Anterior cingulate cortex (tissue), 58 donors: ENCODE measurements around the gene ARID3B.
"Not testable (repeated sequence)": the region's sequence is repeated elsewhere in the genome, so short reads cannot be mapped to it uniquely, and the experiment has no call there.

Source experiments
- DNase-seq, 58 donors: peaks; one replicate each; lab custom pipeline; 2025; lab: John Stamatoyannopoulos, UW

Gene ARID3B

DNA sequence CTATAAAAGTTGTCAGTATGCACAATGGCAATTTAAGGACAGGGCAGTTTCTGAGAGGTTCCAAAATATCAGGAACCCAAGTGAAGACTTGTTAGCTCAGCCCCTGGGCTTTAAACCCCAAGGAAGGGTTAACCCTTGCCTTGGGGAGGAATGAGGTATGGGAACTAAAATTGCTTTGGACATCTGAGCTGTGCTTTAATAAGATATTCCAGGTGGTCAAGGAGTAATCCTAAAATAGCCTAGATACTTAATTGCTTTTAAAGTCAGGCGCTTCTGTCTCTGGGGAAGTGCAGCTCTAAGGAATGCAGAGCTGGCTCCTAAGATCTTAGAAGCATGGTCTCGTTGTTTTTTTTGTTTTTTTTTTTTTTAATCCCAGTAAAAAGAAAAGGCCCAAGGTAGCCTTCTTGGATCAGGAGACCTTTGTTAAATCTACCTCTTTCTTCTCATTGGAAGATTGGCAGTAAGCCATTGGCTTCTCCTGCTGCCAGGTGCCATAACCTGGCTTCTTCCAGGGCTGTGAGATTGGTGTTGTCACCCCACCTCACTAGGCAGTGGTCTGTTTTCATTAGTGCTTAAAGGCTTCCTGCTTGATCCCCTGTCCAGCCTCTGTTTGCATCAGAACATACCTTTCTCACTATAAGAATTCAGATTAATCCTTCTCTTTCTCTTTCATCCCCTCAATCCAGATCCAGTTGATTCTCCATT is 24.5 kb downstream of the ARID3B start:
- DNase-seq, result no peak

DNA sequence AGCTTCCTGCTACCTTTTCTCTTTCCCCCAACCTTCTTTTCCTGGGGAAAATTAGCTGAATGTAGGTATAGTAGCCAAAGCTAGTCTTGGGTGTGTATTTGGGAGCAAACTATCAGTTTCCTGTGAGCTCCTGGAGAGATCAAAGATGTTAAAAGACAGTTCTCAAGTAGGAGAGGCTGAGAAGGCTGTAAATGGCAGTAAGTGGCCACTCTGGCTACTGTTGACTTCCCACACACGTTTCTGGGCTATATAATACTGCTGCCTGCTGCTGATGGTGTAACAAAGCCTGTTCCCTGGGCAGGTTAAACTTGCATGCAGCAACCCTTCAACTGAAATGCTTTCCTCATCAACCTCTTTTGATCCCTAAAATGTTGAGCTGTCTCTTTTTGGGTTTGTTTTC is 27.6 kb downstream of the ARID3B start:
- no peak for DNase-seq

DNA sequence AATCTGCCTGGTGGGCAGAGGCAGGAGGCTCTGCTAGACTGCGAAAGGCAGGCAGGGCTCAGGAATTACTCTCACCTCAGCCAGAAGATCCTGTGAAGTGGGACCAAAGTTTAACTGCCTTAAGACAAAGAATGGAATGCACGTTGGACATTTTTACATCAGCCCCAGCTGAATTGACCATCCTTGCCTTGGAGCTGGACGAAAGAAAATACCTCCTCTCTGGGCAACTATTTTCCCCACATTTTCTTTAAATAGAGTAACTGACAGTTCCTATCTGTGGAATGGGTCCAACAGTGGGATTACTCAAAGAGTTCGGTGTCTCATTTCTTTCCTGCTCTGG is 28.7 kb downstream of the ARID3B start:
- no peak for DNase-seq

DNA sequence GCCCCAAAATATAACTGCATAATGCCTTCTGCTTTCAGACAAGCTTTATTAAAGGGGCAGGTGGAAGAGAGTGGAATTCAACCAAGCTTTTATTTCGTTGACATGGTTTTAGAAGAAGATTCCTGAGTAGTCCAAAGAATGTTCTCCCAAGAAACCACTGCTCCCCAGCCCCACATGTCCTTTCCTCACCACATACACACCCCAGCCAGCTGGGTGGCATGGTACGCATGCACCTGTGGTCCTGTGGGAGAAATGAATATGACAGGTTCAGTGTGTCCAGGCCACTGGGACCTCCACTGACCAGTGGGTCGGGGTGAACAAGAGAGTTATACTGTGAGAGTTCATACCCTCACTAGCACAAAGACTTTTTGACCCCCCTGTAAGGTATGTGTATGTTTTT is 30.2 kb downstream of the ARID3B start:
- DNase-seq, result no peak

DNA sequence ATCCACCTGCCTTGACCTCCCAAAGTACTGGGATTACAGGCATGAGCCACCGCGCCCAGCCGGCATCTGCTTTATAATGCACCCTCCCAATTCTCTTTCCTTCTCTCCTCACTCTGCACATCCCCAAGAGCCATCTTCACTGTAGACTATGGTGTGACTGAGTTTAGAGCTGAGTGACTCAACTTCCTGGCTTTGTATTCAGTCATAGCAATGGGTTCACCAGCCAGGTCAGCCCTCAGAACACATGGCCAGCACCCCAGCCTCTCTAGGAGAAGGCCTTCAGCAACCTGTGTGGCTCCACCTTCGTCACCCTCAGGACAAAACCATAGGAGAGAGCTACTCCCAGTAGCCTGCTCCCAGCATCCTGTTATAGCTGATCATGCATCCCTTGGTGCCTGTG is 33.0 kb downstream of the ARID3B start:
- no peak for DNase-seq

DNA sequence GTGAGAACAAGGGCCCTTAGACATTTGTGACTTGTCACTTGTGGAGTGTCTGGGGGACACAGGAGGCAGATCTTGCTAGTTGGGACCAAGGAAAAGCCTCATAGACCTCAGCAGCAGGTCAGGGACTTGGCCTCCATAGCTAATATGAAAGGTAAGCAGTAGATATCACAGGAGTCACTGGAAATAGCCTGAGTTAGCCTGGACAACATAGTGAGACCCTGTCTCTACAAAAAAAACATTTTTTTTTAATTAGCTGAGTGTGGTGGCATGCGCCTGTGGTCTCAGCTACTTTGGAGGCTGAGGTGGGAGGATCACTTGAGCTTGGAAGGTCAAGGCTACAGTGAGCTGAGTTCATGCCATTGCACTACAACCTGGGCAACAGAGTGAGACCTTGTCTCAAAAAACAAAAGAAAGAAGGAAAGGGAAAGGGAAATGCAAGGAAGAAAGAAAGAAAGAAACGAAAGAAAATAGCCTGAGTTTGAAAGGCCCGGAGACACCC is 37.5 kb downstream of the ARID3B start:
- DNase-seq, result no peak

DNA sequence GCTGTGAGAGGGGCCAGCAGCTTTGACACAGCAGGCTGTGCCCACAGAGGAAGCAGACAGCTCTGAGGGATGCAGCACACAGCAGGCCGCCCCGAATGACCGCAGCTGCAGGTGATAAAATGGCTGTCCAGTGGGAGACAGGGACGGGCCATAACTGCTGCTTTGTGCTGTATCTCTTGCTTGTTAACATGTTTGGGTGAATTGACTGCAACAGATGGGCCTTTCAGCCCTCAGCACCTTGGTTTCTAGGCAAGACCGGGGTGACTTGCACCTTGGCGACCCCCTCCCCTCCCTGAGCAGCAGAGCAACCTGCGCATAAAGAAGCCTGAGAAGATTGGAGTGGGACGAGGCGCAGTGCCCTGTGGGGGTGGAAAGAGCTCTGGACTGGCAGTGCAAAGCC is 38.0 kb downstream of the ARID3B start:
- no peak for DNase-seq

DNA sequence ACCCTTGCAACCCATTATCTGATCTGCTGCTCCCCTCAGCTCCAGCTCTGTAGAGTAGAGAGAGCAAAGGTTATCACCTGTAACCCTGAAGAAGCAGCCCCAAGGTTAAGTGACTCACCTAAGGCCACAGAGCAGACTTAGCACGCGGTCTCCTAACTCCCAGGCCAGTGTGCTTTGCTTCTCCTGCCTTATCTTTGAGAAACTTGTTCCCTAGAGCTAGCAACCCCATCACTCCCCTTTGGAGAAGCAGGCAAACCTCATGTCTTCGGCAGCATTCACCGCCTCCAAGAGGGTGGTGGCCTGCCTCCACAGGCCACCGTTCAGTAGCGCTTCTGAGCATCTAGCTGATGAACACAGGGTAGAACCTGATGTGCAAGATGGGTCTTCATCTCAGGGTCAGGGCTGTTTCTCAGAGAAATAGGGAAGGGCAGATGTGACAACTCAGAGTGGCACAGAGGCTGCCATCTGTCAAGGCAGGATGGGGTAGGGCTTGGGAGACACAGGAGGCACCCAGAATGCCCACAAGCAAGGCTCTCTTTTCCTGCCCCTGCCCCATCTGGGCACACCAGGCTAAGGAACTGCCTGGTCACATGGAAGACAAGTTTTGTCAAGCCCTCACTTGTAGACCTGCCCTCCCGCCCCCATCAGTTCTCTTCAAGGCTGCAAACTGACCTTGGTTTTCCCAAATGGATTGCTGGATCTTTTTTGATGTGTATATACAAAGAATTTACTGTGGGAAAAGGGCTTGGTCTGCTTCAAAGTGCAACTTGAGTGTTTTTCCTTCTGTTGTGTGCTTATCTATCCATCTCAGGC is 39.7 kb downstream of the ARID3B start:
- no peak for DNase-seq

DNA sequence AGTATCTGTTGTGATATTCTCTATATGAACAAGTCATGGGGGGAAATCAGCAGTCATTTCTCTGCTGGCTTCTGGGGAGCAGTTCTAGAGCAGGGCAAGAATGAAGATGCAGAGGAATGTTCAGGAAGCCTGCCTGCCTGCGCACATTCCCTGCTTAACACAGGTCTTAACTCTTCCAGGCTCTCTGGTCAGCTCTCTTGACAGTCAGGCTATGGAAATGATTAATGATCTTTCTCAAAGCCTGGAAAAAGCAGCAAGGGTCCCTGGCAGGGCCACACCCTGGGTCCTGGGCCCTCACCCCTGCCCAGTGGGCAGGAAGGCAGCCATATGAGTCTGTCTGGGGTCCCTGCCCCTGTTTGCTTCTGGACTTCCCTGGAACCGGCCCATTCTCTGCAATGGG is 43.2 kb downstream of the ARID3B start:
- DNase-seq, result no peak

DNA sequence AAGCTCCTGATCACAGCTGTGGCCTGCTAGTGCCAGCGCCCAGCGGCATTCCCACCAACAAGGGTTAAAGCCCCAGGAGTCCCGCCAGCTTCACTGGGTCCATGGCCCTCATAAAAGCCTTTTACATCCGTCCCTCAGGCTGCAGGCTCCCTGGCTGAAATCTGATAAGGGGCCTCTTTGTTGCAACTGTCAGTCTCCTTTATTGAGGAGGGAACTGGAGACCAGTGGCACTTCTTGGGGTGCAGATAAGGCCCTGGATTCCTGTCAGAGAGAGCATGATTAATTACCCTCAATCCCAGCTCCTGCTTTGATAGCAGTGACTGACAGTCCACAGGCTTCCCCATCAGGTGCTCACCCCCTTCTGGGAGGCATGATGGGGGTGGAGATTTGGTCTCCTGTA is 43.8 kb downstream of the ARID3B start:
- peak in 35 of 58 donors; percentile 2 to 69 (median 36) for DNase-seq

DNA sequence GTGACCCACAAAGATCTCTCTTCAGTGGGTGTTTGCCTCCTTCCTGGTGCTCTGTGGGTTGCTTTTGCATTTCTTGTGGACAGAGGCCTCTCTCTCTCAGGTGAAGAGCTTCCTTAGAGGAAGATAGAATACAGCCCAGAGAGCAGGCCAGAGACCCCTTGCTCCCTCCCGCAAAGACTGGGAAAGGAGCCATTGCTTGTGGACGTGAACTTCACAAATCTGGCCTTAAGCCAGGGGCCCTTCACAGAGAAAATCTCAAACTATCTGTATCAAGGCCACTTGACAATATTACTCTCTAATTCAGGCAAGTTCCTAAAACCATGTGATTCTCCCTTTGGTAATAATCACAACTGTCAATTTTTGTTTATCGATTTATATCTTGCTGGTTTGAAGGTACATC is 44.2 kb downstream of the ARID3B start:
- no peak for DNase-seq

DNA sequence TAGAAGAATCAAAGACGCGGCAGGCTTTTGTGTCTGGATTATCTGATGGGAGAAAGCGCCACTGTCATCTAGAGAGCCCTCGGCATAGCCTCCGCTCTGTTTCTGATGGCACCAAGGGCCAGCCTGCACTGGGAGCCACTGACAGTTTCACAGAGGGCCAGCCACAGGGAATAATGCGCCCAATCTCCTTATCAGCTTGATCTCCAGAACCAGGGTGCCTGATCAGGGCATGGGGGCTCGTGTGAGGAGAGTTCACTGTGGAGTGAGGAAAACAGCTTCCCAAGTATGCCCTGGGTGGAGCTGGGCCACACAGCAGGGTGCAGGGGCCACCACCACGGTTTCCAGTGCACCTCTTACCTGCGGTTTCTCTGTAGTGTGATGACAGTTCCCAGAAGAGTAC is 44.8 kb downstream of the ARID3B start:
- DNase-seq, result no peak

DNA sequence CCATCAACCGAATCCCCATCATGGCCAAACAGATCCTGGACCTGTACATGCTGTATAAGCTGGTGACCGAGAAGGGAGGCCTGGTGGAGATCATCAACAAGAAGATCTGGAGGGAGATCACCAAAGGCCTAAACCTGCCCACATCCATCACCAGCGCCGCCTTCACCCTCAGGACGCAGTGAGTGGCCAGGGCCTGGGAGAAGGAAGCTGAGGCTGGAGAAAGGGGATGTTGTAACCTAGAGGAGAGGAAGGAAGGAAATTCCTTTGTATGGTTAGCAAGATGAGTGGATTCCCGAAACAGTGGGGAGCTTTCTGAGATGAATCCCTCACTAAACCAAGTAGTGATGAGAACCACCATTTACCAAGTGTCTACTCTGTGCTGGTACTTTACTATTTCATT is 48.8 kb downstream of the ARID3B start:
- no peak for DNase-seq

DNA sequence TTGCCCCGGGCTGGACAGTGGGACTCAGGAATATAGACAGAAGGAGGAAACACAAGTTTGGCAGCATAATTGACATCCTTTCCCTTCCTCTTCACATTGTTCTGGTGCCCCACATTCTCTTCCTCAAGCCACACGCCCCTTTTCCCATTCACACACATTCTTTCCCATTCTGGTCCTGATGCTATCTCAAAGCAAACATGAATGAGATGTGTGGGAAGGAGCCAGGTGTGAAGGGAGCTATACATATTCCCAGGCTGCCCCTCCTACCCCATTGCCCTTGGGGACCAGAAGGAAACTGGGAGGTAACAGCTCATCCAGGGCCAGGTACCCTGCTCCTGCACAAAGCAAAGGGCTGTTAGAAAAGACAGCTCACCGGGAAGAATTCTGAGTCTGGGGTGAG is 51.2 kb downstream of the ARID3B start:
- no peak for DNase-seq

DNA sequence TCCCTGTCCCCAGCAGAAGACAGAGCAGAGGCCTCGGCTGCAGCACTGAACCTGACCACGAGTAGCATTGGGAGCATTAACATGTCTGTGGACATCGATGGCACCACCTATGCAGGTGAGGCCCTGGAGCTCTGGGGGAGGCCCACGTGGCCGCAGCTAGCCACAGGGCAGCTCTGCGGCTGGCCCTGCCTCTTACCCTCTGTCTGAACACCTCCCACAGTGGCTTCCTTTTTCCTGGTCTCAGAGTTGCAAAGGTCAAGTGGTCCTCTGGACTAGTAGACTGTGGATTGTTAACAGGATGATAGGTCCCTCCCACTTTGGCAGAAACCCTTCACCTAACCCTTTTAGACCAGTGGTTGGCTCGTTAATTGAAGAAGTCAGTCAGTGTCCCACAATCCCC is 52.1 kb downstream of the ARID3B start:
- no peak for DNase-seq

DNA sequence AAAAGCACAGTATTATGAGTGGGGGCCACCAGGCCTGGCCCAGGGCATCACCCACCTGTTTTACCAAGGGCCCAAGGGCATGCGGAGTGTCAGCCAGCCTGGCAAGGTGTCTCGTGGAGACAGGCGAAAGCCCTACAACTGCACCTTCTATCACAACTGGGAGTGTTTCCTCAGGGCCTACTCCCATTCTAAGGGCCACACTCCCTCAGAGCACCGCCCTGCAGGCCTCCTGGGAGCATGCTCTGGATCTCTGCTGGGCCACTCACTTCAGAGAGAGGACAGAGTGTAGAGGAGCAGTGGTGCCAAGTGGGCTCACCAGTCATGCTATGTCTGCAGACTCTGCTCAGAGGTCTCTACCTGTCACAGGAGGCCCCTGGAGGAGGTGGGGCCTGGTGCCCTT is 53.4 kb downstream of the ARID3B start:
- no peak for DNase-seq

DNA sequence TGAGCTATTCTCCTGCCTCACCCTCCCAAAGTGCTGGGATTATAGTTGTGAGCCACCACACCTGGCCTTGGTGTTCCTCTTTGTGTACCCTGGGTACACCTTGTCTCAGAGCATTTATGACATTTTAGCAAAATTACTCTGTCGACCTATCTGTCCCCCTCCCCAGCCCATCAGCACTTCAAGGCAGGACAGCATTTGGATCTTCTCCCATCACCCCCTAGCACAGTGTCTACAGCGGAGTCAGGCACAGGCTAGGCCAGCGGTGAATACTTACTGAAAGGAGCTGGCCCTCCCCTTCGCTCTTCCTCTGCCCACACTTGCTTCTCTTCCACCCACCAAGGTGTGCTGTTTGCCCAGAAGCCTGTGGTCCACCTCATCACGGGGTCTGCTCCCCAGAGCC is 54.3 kb downstream of the ARID3B start:
- no peak for DNase-seq

DNA sequence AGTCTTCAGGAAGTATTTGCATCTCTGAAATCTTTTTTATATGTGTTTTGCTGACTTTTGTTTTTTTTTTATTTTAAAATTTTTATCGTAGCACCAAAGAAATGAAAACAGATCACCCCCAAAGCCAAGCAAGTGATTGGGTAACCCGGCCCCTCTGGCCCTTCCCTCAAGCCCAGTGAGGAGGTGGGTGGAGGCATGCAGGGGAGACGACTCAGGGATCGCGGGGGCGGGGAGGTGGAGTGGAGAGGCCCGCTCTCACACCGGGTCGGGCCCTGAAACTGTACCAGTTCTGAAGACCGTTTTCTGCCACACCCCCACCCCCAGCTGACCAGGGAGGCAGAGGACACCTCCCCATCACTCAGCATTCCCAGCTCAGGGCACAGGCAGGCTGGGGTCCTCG is 55.7 kb downstream of the ARID3B start:
- not testable (repeated sequence) for DNase-seq

DNA sequence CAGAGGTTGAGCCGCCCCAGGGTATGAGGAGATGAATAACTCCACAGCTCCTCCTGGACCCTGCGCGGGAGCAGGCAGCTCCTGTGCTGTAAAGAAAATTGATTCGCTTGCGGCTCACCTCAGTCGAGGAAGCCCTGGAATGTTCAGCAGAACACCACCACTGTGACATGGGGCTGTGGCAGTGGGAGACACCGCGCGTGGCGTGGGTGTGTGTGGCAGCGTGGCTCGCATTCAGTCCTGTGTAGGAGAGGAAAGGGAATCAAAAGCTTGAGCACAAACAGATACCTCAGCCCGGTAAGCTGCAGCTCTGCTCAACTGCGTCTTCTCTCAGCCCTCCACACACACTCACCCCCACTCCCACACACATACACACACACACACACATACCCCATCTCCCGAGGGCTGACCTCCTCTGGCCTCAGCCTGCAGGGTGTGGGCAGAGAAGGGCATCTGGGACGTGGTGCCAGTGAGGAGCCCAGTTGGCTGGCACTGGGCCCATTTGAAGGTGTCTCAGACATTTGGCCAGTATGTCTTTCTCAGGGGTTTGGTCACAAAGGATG is 56.2 kb downstream of the ARID3B start:
- DNase-seq, result not testable (repeated sequence)

DNA sequence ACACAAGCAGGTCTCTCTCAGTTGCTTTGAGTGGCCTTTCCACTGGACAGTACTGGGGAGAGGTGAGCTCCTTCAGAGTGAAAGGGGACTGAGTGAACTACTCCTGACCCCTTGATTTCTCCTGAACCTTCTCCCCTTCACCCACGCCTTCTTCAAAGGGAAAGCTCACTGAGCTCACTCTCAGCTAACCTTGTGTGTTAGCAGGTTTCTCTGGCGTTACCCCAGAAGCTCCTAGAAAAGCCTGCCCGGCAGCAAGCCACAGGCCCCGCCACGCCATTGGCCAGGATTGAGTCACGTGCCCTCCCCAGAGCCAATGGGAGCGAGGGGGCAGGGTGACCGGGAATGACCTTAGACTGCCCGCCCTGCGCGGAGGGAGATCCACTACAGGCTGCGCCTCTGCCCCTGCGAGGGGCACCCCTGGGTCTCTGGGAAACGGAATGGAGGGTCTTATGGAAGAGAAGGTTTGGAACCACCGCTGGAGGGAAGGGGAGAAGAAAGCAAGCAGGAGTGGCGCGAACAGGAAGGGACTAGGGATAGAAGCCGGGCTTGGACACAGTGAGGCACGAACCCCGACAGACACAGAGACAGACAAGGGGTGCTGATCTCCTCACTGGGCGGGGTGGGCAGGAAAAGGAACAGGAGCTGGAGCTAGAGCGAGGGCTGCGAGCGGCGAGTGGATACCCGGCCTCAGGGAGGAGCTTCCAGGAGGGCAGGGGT is 57.3 kb downstream of the ARID3B start:
- peak; percentile 46 to 96 (median 89) for DNase-seq

DNA sequence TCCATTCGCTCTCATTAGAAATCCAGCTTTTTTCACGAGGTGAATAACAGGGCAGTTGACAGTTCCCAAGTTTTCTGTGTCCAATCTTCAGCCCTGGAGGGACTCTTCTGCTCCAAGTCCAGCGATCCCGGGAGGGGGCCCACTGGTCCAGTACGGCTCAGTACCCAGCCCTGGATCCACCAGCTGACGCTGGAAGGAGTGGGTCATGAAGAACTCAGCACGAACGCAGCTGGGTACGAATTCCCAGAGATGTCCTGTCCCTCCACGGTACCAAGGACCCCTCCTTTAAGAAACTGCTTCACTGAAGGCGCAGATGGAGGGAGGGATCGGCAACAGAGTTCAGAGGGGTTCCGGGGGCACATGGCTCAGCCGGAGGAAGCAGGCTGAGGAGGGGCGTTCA is 58.1 kb downstream of the ARID3B start:
- DNase-seq, result no peak
